GM21381 (cell line): ENCODE data around the gene GYG2.
A peak's percentile ranks its signal among the peaks of the same experiment; 100 is the strongest.
"Not testable (repeated sequence)": the region's sequence is repeated elsewhere in the genome, so short reads cannot be mapped to it uniquely, and the experiment has no call there.

Experiments
- ATAC-seq: cut with Tn5 transposase; IDR thresholded peaks from one replicate; pipeline ENCODE4 v1.9.1; 2021; ENCODE audit warnings: mild to moderate bottlenecking, moderate library complexity; ENCODE audit not compliant: unreplicated experiment

The GYG2 gene

GRCh38 chrX:2898846-2899512 is 70.2 kb downstream of the GYG2 start:
- ATAC-seq, result no peak

GRCh38 chrX:2901367-2902036 is 72.8 kb downstream of the GYG2 start:
- ATAC-seq, result no peak

- no peak for ATAC-seq
Observed at GRCh38 chrX:2902841-2903240, 74.1 kb downstream of the GYG2 start.

GRCh38 chrX:2903366-2903765 is 74.6 kb downstream of the GYG2 start:
- ATAC-seq, result no peak

GRCh38 chrX:2907295-2907694 is 78.6 kb downstream of the GYG2 start:
- no peak for ATAC-seq

GRCh38 chrX:2908125-2908685 is 79.5 kb downstream of the GYG2 start:
- ATAC-seq, result no peak

- ATAC-seq, result no peak
Observed at GRCh38 chrX:2910109-2910508, 81.4 kb downstream of the GYG2 start.

GRCh38 chrX:2913118-2913517 is 84.4 kb downstream of the GYG2 start:
- no peak for ATAC-seq

GRCh38 chrX:2917767-2918166 is 89.0 kb downstream of the GYG2 start:
- ATAC-seq, result no peak

GRCh38 chrX:2921193-2921592 is 92.5 kb downstream of the GYG2 start:
- no peak for ATAC-seq

GRCh38 chrX:2921750-2922149 is 93.0 kb downstream of the GYG2 start:
- ATAC-seq, result no peak

GRCh38 chrX:2924151-2924550 is 95.4 kb downstream of the GYG2 start:
- ATAC-seq, result no peak

GRCh38 chrX:2926255-2926654 is 97.5 kb downstream of the GYG2 start:
- ATAC-seq, result not testable (repeated sequence)

GRCh38 chrX:2926664-2927275 is 98.0 kb downstream of the GYG2 start:
- ATAC-seq, result no peak

GRCh38 chrX:2928191-2928582 is 99.5 kb downstream of the GYG2 start:
- ATAC-seq, result no peak

GRCh38 chrX:2928583-2929434 is 100.1 kb downstream of the GYG2 start, which contains the start of gene ARSD:
Gene ARSD, minus strand, starts transcription at chrX:2929339. Its CDS starts 64 bp downstream, at chrX:2929275.
- peak; percentile 94 for ATAC-seq

- ATAC-seq, result no peak
Observed at GRCh38 chrX:2931155-2931554, 102.4 kb downstream of the GYG2 start.

GRCh38 chrX:2931612-2932011 is 102.9 kb downstream of the GYG2 start:
- ATAC-seq, result no peak
